SK-N-SH (cell line): ENCODE data around the gene KRTAP2-1. TPM values are rescaled to one million over a fixed set of nuclear protein-coding genes. Genes with fewer than 3 reads are reported as not detected.

ENCODE experiments used
- CTCF ChIA-PET: fragments of 300-600, 350-600 bp; formaldehyde crosslinking; extraction: SDS; loops from one replicate; lab custom pipeline; 2021; lab: Yijun Ruan, JAX
- POLR2A ChIA-PET: fragments of 350-600 bp; sonication (Branson Sonifier 250); formaldehyde crosslinking; extraction: SDS; loops from one replicate; lab custom pipeline; 2020; ENCODE audit warnings: antibody characterized with exemption, inconsistent platforms; lab: Yijun Ruan, JAX
- DNase-seq: peaks from one replicate; pipeline ENCODE4 v3.0.0; 2012
- H2AFZ ChIP-seq: fragments of 200-600 bp; sonication (generic); 2 replicates; pipeline ENCODE4 v1.8.1; 2016; ENCODE audit warnings: antibody characterized with exemption, mild to moderate bottlenecking, low read depth
- H3F3A ChIP-seq: fragments of 200-600 bp; sonication (generic); replicated peaks from 2 replicates; pipeline ENCODE3; 2016; ENCODE audit warnings: antibody characterized with exemption, mild to moderate bottlenecking; ENCODE audit not compliant: insufficient read depth
- H3K27ac ChIP-seq, 2 experiments: fragments of 200-500 bp in 1 of 2; fragments of 200-600 bp in 1 of 2; sonication (Bioruptor generic) in 1 of 2; sonication (generic), shearing (Covaris generic) in 1 of 2; 2 replicates each; pipeline versions ENCODE4 v1.5.1 to v1.6.1; 2014 to 2016; ENCODE audit warnings: low read depth in 2 of 2, inconsistent platforms in 1 of 2, low read length in 1 of 2, mild to moderate bottlenecking in 1 of 2, mixed read lengths in 1 of 2
- H3K27me3 ChIP-seq: fragments of 200-600 bp; sonication (generic), shearing (Covaris generic); 2 replicates; pipeline ENCODE4 v1.6.1; 2016; ENCODE audit warnings: mixed run types; ENCODE audit not compliant: insufficient read depth
- H3K36me3 ChIP-seq, 2 experiments: fragments of 200-500 bp in 1 of 2; fragments of 200-600 bp in 1 of 2; sonication (Bioruptor generic) in 1 of 2; sonication (generic) in 1 of 2; replicated peaks in 1 of 2; 2 replicates each; pipeline versions ENCODE3 to v1.5.1; 2014 to 2016; ENCODE audit warnings: low read length in 1 of 2, mild to moderate bottlenecking in 1 of 2; ENCODE audit not compliant: insufficient read depth in 2 of 2, control insufficient read depth in 1 of 2
- H3K4me1 ChIP-seq, 2 experiments: fragments of 200-500 bp in 1 of 2; fragments of 200-600 bp in 1 of 2; sonication (Bioruptor generic) in 1 of 2; sonication (generic), shearing (Covaris generic) in 1 of 2; 2 replicates each; pipeline versions ENCODE4 v1.5.1 to v1.6.1; 2014 to 2016; ENCODE audit warnings: low read depth in 1 of 2, low read length in 1 of 2, mixed run types in 1 of 2; ENCODE audit not compliant: insufficient read depth in 2 of 2, control insufficient read depth in 1 of 2
- H3K4me2 ChIP-seq: fragments of 200-600 bp; sonication (generic), shearing (Covaris generic); 2 replicates; pipeline ENCODE4 v1.6.1; 2017; ENCODE audit warnings: mixed run types
- H3K4me3 ChIP-seq, 2 experiments: fragments of 200-500 bp in 1 of 2; fragments of 200-600 bp in 1 of 2; sonication (Bioruptor generic) in 1 of 2; sonication (generic), shearing (Covaris generic) in 1 of 2; 2 replicates each; pipeline versions ENCODE4 v1.5.1 to v1.8.1; 2014 to 2016; ENCODE audit warnings: low read depth in 2 of 2, inconsistent platforms in 1 of 2, low read length in 1 of 2, mild to moderate bottlenecking in 1 of 2, mixed read lengths in 1 of 2, moderate library complexity in 1 of 2
- H3K79me2 ChIP-seq: fragments of 200-600 bp; sonication (generic); 2 replicates; pipeline ENCODE4 v1.8.1; 2017; ENCODE audit warnings: mild to moderate bottlenecking; ENCODE audit not compliant: insufficient read depth
- H3K9ac ChIP-seq: fragments of 200-600 bp; sonication (generic); 2 replicates; pipeline ENCODE4 v1.6.1; 2017; ENCODE audit warnings: mixed run types
- H3K9me2 ChIP-seq: fragments of 200-600 bp; sonication (generic); 2 replicates; pipeline ENCODE4 v1.6.1; 2017; ENCODE audit warnings: mixed run types
- H3K9me3 ChIP-seq: fragments of 200-600 bp; sonication (generic); 2 replicates; pipeline ENCODE4 v1.6.1; 2017; ENCODE audit warnings: mixed run types, mild to moderate bottlenecking, moderate library complexity
- H4K20me1 ChIP-seq: fragments of 200-600 bp; sonication (generic); 2 replicates; pipeline ENCODE4 v1.6.1; 2017; ENCODE audit warnings: mild to moderate bottlenecking, mixed run types; ENCODE audit not compliant: insufficient read depth
- CHD2 ChIP-seq: fragments of 150-350 bp; IDR thresholded peaks from 2 replicates; pipeline ENCODE4 v1.6.1; 2018; ENCODE audit warnings: low read length; ENCODE audit not compliant: partially characterized antibody
- CTCF ChIP-seq: fragments of 200-600 bp; sonication (generic); IDR thresholded peaks from 2 replicates; pipeline ENCODE4 v1.6.1; 2017; ENCODE audit warnings: antibody characterized with exemption, mild to moderate bottlenecking, moderate library complexity
- ELF1 ChIP-seq: IDR thresholded peaks from 2 replicates; pipeline ENCODE4 v1.4.0; 2012
- EP300 ChIP-seq, 2 experiments: IDR thresholded peaks; 2 replicates each; pipeline versions ENCODE4 v1.4.0 to v1.6.1; 2012; ENCODE audit warnings: borderline replicate concordance in 1 of 2, low read depth in 1 of 2, low read length in 1 of 2
- EZH2phosphoT487 ChIP-seq: fragments of 200-600 bp; sonication (generic); IDR thresholded peaks from 2 replicates; pipeline ENCODE4 v1.6.1; 2017; ENCODE audit warnings: low read depth, mixed run types, mild to moderate bottlenecking, antibody characterized with exemption, moderate library complexity, borderline replicate concordance
- FOXJ3 ChIP-seq: sonication (generic); formaldehyde crosslinking; IDR thresholded peaks from 2 replicates; pipeline ENCODE4 v1.5.1; 2020; ENCODE audit warnings: mild to moderate bottlenecking, missing genetic modification reagents
- GATA2 ChIP-seq: sonication (generic); formaldehyde crosslinking; IDR thresholded peaks from 2 replicates; pipeline ENCODE4 v1.5.0; 2020; ENCODE audit warnings: mild to moderate bottlenecking, missing genetic modification reagents
- IRF3 ChIP-seq: fragments of 150-350 bp; IDR thresholded peaks from 2 replicates; pipeline ENCODE4 v1.6.1; 2016; ENCODE audit warnings: mild to moderate bottlenecking, low read depth, low read length
- MAX ChIP-seq: IDR thresholded peaks from 2 replicates; pipeline ENCODE4 v1.4.0; 2012; ENCODE audit warnings: low read depth
- MEF2A ChIP-seq: IDR thresholded peaks from 2 replicates; pipeline ENCODE4 v1.4.0; 2012; ENCODE audit warnings: low read depth, borderline replicate concordance
- NFIC ChIP-seq: IDR thresholded peaks from 2 replicates; pipeline ENCODE4 v1.4.0; 2012; ENCODE audit warnings: borderline replicate concordance
- NRF1 ChIP-seq: IDR thresholded peaks from 2 replicates; pipeline ENCODE4 v1.6.1; 2012; ENCODE audit warnings: low read depth, mild to moderate bottlenecking, low read length
- REST ChIP-seq: IDR thresholded peaks from 2 replicates; pipeline ENCODE4 v1.6.1; 2012; ENCODE audit warnings: mild to moderate bottlenecking, low read depth, low read length, moderate library complexity
- RXRA ChIP-seq: IDR thresholded peaks from 2 replicates; pipeline ENCODE4 v1.4.0; 2012; ENCODE audit warnings: low read depth, mild to moderate bottlenecking, borderline replicate concordance
- SIN3A ChIP-seq: IDR thresholded peaks from 2 replicates; pipeline ENCODE4 v1.6.1; 2012; ENCODE audit warnings: low read depth, mild to moderate bottlenecking, low read length, moderate library complexity, borderline replicate concordance
- TEAD4 ChIP-seq: IDR thresholded peaks from 2 replicates; pipeline ENCODE4 v1.4.0; 2012; ENCODE audit warnings: mild to moderate bottlenecking, borderline replicate concordance; ENCODE audit not compliant: insufficient read depth
- USF2 ChIP-seq: fragments of 150-350 bp; IDR thresholded peaks from 2 replicates; pipeline ENCODE4 v1.6.1; 2017; ENCODE audit warnings: antibody characterized with exemption, low read length, low read depth, borderline replicate concordance
- WGBS: methylation state at CpG from one replicate; pipeline ENCODE4 v1.1.6; 2017; ENCODE audit warnings: low lambda C conversion rate; 5-methylcytosine and 5-hydroxymethylcytosine counted together
- polyA plus RNA-seq, 3 experiments: library from polyadenylated mRNA; depleted of rRNA; stranded (reverse); fragments of >200 nt; gene quantifications; 2 replicates each; pipeline ENCODE4 v1.2.3, GENCODE V29; 2012

KRTAP2-1 gene
- polyA plus RNA-seq, 1 of the 3 experiments (the other 2 are of a cell fraction): not detected

GRCh38 chr17:41020336-41020735, 26.8 kb downstream of the KRTAP2-1 start:
- Histone ChIP-seq H2AFZ (no peak overlapping the region), H3K9me2 (no peaks in the 10 kb centered on the region), H3K4me1 (no peaks in the 10 kb centered on the region), H4K20me1 (no peaks in the 10 kb centered on the region), H3K36me3 (no peaks in the 10 kb centered on the region), H3K79me2 (no peaks in the 10 kb centered on the region), H3K27me3 (peaks cover 30% of the 10 kb centered on the region; the same call in 1 of the 2 replicates), H3K9me3 (no peaks in the 10 kb centered on the region), H3F3A (no peaks in the 10 kb centered on the region), H3K27ac (no peak overlapping the region), H3K9ac (no peak overlapping the region), H3K4me2 (no peak overlapping the region), H3K4me3 (no peak overlapping the region)
- POLR2A ChIA-PET: no interaction called here
- no peak for DNase-seq
- TF ChIP-seq EP300 (IDR thresholded peaks at IDR 0.05; ENCODE audit: borderline replicate concordance in 1 of 2, low read depth in 1 of 2, low read length in 1 of 2) (no peak), MEF2A (no peak)
- CTCF ChIA-PET: no interaction called here

GRCh38 chr17:41019415-41019814, 27.7 kb downstream of the KRTAP2-1 start:
- H3K27ac ChIP-seq: no peak overlapping the region
- H3K4me3 ChIP-seq: no peak overlapping the region
- H3K79me2 ChIP-seq: no peaks in the 10 kb centered on the region
- H3K9me3 ChIP-seq: no peaks in the 10 kb centered on the region
- H2AFZ ChIP-seq: no peak overlapping the region
- no peak for DNase-seq
- no peaks in the 10 kb centered on the region for H4K20me1 ChIP-seq
- TF ChIP-seq NRF1 (no peak), NFIC (no peak), TEAD4 (no peak), REST (no peak), SIN3A (no peak), CTCF (no peak), MAX (no peak), EZH2phosphoT487 (no peak), USF2 (no peak), FOXJ3 (CRISPR knock-in tag) (no peak), IRF3 (no peak), RXRA (no peak), GATA2 (CRISPR knock-in tag) (no peak), ELF1 (no peak), CHD2 (no peak)
- 44% methylated on average over 3 of the region's 3 CpGs for WGBS
- H3K27me3 ChIP-seq: peaks cover 31% of the 10 kb centered on the region; the same call in 1 of the 2 replicates
- no peaks in the 10 kb centered on the region for H3K36me3 ChIP-seq
- H3K4me1 ChIP-seq: no peaks in the 10 kb centered on the region
- H3K9ac ChIP-seq: no peak overlapping the region
- H3F3A ChIP-seq: no peaks in the 10 kb centered on the region
- H3K4me2 ChIP-seq: no peak overlapping the region
- CTCF ChIA-PET: no interaction called here
- H3K9me2 ChIP-seq: no peaks in the 10 kb centered on the region
- POLR2A ChIA-PET: no interaction called here
